ENCODE results near the gene NFKBIE.

Gene NFKBIE

DNA sequence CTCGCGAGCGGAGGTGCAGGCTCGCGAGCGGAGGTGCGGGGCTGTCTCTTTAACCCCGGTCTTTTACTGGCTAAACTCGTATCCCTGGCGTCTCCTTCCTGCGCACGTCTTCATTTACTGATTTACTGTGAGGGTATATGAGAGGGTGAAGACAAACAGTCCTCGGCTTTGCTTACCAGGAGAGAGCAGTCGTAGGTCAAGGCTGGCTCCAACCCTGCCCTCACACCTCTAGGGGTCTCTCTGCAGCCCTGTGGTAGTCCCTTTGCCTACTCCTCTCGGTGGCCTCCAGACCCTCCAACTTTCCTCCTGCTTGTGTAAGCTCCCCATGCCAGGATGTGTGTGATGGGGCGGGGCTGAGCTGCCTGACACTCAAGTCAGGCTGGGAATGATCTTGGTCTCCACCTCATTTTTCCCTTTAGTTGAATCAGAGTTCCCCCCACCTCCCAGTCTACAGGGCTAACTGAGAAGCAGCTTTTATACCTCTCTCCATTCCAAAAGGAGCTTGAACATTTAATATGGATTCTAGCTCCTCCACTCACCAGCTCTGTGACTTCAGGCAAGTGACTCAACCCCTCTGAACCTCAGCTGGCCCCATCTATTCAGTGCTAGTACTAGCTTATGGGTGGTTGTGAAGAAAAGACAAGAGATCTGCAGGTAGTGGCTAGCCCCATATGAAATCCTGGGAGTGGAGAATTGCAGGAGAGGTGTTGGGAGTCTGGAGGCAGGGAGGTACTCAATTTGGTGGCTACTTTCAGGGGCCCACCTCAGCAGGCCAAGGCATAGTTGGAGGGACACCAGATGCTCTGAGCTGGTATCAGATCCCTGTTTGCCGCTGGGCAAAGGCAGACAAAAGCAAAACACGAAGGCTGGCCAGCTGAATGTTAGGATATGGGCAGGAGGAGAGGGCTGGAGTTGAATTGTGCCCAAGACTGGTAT lies 41.1 kb downstream of the NFKBIE start:
- no peak for DNase-seq

DNA sequence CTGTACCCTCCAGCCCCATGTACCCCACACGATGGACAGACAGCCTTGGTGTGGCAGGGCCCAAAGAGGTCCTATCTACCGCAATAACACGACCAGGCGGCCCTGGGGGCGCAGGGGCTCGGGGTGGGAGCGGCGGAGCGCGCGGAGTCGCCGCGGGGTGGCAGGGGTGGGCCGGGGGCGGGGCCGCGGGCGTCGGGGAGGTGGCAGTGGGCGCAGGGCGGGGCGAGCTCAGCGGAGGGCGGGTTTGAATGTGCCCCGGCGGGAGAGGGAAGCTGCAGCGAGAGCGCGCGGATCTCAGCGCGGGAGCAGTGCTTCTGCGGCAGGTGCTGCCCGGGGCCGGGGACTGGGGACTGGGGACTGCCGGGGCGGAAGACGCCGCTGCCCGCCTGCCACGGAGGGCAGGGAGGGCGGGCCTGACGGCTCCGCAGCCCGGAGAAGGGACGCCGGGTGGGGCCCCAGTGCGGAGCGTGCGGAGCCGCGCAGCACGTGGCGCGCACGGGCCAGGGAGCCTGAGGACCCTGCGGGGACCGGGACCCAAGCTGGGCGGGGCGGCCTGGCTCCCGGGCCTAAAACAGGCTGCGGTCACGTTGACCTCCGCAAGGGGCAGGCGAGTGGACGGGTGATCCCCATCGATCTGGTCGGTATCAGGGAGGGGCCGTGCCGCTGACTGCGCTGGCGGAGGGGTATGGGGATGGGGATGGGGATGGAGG lies 41.9 kb downstream of the NFKBIE start, which contains the start of gene SLC29A1:
Gene SLC29A1 (plus strand): TSS at position 277 of the 710 bp plus-strand sequence. CDS start 3,719 bp downstream, outside the sequence.
- peak; percentile 60 for DNase-seq

DNA sequence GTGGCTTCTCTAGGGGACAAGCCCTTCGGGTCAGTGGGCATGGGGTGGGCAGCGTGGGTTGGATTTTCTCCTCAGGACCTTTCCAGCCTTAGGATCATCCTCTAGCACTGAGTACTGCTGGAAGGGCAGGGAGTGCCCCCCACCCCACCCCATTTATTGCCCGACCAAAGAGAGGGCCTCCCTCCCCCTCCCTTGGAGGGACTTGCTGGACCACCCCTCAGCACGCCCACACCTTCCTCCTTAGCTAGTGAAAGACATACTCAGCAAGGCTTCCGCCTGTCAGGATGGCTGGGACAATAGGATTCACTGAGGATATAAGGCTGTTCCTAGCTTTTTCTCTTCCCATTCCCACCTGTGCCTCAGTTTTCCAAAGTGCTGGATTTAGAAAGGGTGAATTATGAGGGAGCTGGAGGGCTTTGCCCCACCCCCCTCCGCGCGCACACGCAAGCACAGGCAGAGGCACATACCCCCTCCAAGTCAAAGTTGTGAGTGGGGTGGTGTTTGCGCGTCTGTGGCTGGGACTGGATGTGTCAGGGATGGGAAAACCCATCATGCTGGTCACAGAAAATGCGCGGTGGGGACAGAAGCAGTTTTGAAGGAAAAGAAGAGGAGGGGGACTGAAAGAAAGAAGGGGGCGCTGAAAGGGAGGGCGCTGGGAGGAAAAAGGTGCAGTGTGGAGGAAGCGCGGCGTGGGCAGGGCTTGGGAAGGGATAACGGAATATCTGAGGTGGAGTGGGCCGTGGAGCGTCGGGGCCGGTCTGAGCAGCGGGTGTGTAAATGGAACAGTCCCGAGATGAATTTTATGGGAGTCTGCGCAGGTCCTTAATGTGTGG lies 42.6 kb downstream of the NFKBIE start:
- no peak for DNase-seq

DNA sequence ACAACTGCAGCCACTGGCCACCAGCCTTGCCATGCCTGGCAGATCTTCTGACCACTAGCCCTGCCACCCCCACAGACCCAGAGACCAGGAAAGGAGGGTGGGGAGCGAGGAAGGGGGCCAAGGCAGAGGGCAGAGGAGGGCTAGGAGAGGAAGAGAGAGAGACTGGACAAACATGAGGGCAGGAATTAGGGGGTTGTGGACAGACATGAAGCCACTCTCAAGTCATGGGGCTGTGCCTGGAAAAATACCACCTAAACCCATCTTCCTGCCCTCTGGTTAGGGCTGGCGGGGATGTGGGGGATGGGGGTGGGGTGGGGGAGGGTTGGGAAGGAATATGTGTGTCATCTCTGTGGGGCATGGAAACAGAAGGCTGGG lies 43.4 kb downstream of the NFKBIE start:
- DNase-seq: peak; percentile 77

DNA sequence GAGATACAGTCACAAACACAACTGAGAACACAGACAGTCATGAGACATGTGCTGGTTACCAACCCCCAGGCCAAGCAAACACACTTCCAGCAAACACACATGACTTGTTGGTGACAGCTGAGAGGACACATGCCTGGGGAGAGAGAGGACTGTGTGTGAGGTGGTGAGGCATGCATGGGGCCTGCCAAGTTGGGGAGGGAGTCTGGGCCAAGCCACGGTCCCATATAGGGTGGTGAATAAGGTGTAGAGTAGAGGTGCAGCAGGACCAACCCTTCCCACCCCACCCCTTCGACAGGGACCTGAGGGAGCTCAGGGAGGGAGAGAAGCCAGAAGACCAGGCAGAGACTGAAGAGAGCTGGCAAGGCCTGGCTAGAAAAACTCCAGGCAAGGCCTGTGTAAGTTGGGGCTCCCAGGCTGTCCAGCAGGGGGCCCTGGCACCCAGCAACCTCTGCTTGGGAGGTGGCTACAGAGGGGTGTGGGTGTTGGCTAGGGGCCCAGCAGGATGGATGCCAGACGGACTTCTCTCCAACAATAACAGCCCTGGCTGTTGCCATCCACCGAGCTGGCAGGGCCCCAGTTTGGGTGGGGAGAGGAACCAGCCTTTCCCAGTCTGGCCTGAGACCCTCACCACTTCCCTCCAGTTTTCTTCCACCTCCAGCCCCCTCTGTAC lies 43.9 kb downstream of the NFKBIE start:
- DNase-seq: peak; percentile 77

DNA sequence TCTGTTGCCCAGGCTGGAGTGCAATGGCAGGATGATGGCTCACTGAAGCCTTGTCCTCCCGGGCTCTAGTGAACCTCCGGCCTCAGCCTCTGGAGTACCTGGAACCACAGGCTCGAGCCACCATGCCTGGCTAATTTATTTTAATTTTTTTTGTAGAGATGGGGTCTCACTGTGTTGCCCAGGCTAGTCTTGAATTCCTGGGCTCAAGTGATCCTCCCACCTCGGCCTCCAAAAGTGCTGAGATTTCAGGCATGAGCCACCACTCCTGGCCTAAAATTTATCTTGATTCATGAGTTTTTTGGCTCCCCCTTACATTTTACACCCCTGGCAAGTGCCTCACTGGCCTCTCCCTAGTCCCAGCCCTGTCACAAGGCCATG lies 44.4 kb downstream of the NFKBIE start:
- DNase-seq: no peak

DNA sequence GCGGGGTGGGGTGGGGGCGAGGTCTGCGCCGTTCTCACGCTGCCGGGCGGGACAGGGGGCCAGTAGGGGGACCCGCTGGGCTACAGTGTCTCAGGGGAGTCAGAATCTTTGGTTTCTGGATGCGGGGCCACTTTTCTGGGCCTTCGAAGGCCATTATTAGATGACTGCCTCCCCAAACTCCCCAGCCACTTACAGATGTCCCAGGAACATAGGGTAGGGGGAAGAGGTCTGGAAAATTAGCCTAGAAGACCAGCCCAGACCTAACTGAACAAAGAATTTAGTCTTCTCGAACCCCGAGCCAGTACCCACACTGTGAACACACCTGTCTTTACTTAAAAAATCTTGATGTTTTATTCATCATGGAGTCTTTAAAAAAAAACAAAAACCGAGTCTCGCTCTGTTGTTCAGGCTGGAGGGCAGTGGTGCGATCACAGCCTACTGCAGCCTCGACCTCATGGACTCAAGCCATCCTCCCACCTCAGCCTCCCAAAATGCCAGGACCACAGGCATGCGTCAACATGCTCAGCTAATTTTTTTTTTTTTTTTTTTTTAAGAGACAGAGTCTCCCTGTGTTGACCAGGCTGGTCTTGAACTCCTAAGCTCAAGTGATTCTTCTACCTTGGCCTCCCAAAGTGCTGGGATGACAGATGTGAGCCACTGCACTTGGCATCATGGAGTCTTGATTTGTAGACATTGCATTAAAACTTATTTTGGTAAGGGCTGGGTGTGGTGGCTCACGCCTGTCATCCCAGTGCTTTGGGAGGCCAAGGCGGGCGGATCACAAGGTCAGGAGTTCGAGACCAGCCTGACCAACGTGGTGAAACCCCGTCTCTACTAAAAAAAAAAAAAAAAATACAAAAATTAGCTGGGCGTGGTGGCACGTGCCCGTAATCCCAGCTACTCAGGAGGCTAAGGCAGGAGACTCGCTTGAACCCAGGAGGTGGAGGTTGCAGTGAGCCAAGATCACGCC lies 45.3 kb downstream of the NFKBIE start:
- DNase-seq: no peak

DNA sequence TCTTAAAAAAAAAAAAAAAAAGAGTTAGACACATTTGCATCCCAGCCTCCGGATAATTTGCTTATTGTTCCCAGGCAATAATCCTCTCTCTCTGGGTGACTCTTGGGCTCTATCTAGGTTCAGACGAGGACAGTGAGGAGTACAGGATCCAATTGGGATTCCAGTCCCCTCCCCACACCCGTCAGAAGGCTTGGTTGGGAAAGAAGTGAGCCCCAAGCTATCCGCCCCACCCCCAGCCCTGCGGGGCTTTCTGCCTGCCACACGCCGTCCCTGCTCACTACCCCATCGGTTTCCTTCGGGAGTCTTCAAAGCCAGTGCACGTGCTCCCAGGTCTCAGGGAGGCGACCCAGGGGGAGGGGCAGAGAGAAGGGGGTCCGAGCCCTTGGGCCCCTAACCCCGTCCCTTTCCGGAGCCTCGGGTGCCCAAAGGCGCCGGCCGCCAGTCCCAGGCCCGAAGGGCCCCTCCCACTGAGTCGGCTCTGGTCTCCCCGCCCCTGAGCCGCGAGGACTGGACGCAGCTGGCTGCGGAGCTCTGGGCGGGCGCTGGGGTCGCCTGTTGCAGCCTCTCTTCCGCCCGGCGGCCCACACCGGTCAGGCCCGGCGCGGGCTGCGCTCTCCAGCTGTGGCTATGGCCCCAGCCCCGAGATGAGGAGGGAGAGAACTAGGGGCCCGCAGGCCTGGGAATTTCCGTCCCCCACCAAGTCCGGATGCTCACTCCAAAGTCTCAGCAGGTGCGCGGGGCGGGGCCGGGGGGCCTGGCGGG lies 46.1 kb downstream of the NFKBIE start:
- DNase-seq: peak; percentile 54

DNA sequence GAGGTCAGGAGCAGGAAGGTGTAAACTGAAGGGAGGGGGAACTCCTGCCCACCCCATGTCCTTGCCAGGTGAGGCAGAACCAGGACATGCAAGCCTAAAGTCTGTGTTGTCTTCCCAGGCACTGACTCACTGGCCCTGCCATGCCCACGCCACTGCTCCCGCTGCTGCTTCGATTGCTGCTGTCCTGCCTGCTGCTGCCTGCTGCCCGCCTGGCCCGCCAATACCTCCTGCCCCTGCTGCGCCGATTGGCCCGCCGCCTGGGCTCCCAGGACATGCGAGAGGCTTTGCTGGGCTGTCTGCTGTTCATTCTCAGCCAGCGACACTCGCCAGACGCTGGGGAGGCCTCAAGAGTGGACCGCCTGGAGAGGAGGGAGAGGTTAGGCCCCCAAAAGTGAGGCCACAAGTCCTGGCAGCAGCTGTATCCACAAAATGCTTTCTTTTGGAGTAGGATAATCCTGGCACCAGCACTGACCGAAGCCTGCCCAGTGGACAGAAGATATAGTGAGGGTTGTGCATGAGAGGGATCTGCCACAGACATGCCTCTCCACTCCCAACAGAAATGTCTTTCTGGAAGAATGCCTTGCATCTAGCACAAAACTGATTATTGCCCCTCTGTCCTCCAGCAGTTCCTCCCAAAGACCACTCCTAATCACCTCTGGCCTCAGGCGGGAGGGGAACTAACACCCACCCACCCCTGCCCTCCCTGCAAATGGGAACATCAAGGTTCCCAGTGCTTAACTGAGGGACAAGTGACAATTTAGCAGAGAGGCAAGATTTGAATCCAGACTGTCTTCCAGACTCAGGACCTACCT lies 47.8 kb downstream of the NFKBIE start:
- peak; percentile 35 for DNase-seq

DNA sequence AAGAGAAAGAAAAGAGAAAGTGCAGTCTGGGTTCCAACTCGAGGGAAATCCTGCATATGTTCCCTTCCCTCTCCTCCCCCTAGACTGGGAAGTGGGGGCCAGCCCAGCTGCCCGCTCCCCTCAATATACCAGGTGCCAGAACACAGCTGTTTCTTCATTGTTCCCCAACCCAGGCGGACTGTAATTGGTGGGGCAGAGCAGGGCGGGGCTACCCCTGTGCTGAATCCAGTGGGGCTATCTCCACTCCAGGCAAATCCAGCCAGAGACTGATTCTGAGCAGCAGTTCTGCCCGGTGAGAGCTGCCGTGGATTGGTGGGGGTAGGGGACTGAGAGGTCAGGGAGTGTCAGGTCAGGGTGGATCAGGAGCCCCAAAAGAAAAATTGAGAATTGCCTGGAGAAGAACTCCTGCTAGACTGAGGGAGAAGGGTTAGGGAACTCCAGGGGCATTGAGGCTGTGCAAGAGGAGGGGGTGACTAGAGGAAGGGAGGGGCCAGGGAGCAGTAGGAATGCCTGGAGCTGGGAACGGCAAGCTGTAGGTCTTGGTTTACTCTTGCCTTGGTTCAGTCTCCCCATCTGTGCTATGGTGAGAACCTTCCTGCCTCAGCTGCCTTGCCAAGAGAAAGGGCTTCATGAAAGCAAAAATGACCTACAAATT lies 48.5 kb downstream of the NFKBIE start, which contains the start of gene MYMX:
Gene MYMX (plus strand): TSS at position 250 of the 655 bp plus-strand sequence. CDS start 546 bp downstream, outside the sequence.
- DNase-seq: no peak

DNA sequence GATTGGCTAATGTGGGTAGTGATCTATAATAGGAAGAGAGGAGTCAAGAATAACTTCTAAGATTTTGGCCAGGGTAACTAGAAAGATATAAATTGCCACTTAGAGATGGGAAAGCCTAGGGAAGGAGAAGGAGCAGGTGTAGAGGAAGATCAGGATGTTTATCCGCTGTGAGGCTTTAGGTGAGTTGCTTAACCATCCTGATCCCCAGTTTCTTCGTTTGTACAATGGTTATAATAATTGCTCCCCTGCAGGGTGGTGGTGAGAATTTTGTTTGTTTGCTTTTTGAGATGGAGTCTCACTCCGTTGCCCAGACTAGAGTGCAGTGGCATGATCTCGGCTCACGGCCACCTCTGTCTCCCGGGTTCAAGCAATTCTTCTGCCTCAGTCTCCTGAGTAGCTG lies 51.0 kb downstream of the NFKBIE start:
- no peak for DNase-seq

DNA sequence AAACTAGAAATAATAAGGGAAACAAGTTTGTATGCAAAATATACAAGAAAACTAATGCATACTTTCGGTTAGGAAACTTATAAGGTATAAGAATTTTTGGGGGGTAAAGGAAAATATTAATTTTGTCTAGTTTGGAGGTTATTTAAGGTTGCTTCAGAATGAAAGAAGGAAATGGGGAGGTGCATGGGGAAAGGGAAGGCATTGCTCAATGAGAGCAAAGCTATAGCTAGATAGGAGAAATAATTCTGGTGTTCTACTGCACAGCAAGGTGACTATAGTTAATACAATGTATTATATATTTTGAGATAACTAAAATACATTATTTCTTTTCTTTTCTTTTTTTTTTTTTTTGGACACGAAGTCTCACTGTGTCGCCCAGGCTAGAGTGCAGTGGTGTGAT lies 54.1 kb downstream of the NFKBIE start:
- DNase-seq: no peak
